DOHH2 (cell line): ENCODE results near the gene ATP11A.

Experiments
- CTCF ChIP-seq: fragments of 200-600 bp; sonication (generic); IDR thresholded peaks from one replicate; pipeline ENCODE4 v1.5.1; 2014; ENCODE audit warnings: antibody characterized with exemption, mild to moderate bottlenecking, low read depth, low read length; ENCODE audit not compliant: poor library complexity, severe bottlenecking
- EZH2phosphoT487 ChIP-seq: fragments of 200-600 bp; sonication (generic); IDR thresholded peaks from 2 replicates; pipeline ENCODE4 v1.6.1; 2017; ENCODE audit warnings: borderline replicate concordance, mild to moderate bottlenecking, antibody characterized with exemption, low read length, moderate library complexity, mixed read lengths

- TF ChIP-seq CTCF (no peak), EZH2phosphoT487 (no peak)
Measured at GRCh38 chr13:112932971-112933370, 243.1 kb downstream of the ATP11A start.
